AML-193 (cell line): ENCODE measurements around the gene CAMTA1.

Experiments used
- DNase-seq, 2 experiments: peaks; one replicate each; lab custom pipeline; 2025; lab: John Stamatoyannopoulos, UW

CAMTA1 gene

GRCh38 chr1:7535934-7536878 lies 751.0 kb downstream of the CAMTA1 start:
- DNase-seq = no peak

- DNase-seq = no peak
These were observed 751.8 kb downstream of the CAMTA1 start for GRCh38 chr1:7536891-7537591.

- no peak for DNase-seq
These were observed 752.8 kb downstream of the CAMTA1 start for GRCh38 chr1:7538033-7538432.

- no peak for DNase-seq
These were observed 753.9 kb downstream of the CAMTA1 start for GRCh38 chr1:7538849-7539768.

GRCh38 chr1:7539769-7540175 lies 754.5 kb downstream of the CAMTA1 start:
- DNase-seq = peak; percentile 4 to 11

GRCh38 chr1:7540816-7541215 lies 755.6 kb downstream of the CAMTA1 start:
- DNase-seq = no peak

GRCh38 chr1:7541629-7542028 lies 756.4 kb downstream of the CAMTA1 start:
- no peak for DNase-seq

GRCh38 chr1:7543718-7544090 lies 758.5 kb downstream of the CAMTA1 start:
- no peak for DNase-seq

GRCh38 chr1:7549277-7550161 lies 764.3 kb downstream of the CAMTA1 start:
- DNase-seq = peak; percentile 42 to 64

- DNase-seq = no peak
These were observed 765.1 kb downstream of the CAMTA1 start for GRCh38 chr1:7550261-7550865.

GRCh38 chr1:7550981-7551380 lies 765.7 kb downstream of the CAMTA1 start:
- DNase-seq = no peak

GRCh38 chr1:7551442-7551841 lies 766.2 kb downstream of the CAMTA1 start:
- no peak for DNase-seq

- no peak for DNase-seq
These were observed 767.1 kb downstream of the CAMTA1 start for GRCh38 chr1:7552402-7552801.

GRCh38 chr1:7553042-7553690 lies 767.9 kb downstream of the CAMTA1 start:
- no peak for DNase-seq

- DNase-seq = no peak
These were observed 769.4 kb downstream of the CAMTA1 start for GRCh38 chr1:7554385-7555235.

- no peak for DNase-seq
These were observed 770.3 kb downstream of the CAMTA1 start for GRCh38 chr1:7555391-7556185.

- DNase-seq = no peak
These were observed 772.1 kb downstream of the CAMTA1 start for GRCh38 chr1:7557301-7557891.

- no peak for DNase-seq
These were observed 772.8 kb downstream of the CAMTA1 start for GRCh38 chr1:7558041-7558461.
